Measurements from ENCODE around the gene TSPAN5. TPM values are rescaled to one million over a fixed set of nuclear protein-coding genes. Genes with fewer than 3 reads are reported as not detected.
A peak's percentile ranks its signal among the peaks of the same experiment; 100 is the strongest.
"Not testable (repeated sequence)": the region's sequence is repeated elsewhere in the genome, so short reads cannot be mapped to it uniquely, and the experiment has no call there.

Gene TSPAN5
- total and polyA plus RNA-seq, 11 donors, result 1.0 to 10.2 (median 5.6) TPM

DNA sequence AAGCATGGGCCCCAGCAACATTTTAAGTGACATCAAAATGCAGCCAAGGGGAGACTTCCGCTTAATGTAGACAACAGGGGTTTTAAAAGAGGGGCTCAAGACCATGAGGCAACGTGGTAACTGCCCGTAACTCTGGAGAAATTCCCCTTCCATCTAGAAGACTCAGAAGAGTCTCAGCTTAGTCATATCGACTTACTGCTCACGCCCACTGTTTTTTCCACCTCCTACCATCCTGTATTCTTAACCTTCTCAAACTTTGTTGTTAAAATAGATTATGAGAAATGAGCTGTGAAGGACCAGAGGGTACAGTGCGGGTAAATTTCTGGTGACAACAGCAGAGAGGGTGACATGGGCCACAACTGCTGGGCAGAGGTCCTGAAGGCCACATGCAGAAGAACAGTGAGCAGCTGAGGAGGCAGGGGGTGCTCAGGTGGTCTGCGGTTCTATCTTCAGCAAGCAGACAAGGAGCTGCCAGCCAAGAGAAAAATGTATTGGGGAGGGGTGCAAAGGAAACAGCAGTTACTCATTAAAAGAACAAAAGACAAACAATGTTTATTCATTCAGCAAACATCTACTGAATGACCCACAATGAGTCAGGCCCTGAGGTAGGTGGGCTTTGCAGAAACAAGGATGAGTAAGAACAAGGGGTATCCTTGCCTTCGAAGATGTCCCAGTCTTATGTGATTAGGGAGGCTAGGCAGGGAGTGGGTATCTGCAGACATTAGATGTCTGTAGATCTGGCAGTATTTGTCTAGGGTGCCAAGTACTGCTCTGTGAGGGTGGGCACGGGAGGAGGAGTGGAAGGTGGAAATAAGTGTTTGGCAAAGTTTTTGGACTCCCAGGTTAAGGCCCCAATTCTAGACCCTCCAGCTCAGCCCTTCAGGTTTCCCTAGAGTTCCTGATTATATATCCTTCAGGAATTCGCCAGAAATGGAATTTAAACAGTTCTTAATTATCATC lies 175.3 kb downstream of the TSPAN5 start:
- 93 to 96% (median 94%) methylated on average over 10 of the region's 10 CpGs for WGBS, 4 donors
- no peak for ATAC-seq
- no peaks in the 10 kb centered on the region for H3K27me3 ChIP-seq

DNA sequence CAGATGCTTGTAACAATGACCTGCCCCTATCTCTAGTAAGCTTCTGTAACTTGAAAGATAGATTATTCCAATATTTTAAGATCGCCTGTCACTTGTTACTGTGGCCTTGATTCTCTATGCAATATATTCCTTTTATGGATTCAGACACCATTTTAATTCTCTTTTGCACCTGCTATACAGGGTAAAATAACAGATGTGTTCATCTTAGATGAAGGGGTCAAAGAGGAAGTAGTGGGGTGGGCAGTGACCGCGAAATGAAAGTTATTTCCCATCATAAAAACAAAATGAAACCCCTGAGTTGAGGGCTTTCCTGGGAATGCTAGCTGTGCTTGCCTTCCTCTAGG lies 175.9 kb downstream of the TSPAN5 start:
- DNase-seq (no peak), ATAC-seq (no peak)
- Histone ChIP-seq H3K4me1 (no peaks in the 10 kb centered on the region), H3K9me3 (no peaks in the 10 kb centered on the region), H3K27ac (no peak overlapping the region), H3K36me3 (no peaks in the 10 kb centered on the region), H3K4me3 (no peak overlapping the region), H3K27me3 (no peaks in the 10 kb centered on the region)
- TF ChIP-seq, protein P1, sequence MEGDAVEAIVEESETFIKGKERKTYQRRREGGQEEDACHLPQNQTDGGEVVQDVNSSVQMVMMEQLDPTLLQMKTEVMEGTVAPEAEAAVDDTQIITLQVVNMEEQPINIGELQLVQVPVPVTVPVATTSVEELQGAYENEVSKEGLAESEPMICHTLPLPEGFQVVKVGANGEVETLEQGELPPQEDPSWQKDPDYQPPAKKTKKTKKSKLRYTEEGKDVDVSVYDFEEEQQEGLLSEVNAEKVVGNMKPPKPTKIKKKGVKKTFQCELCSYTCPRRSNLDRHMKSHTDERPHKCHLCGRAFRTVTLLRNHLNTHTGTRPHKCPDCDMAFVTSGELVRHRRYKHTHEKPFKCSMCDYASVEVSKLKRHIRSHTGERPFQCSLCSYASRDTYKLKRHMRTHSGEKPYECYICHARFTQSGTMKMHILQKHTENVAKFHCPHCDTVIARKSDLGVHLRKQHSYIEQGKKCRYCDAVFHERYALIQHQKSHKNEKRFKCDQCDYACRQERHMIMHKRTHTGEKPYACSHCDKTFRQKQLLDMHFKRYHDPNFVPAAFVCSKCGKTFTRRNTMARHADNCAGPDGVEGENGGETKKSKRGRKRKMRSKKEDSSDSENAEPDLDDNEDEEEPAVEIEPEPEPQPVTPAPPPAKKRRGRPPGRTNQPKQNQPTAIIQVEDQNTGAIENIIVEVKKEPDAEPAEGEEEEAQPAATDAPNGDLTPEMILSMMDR (IDR thresholded peaks at IDR 0.05), result no peak
- WGBS, 4 donors, result 80 to 87% (median 87%) methylated on average over 3 of the region's 3 CpGs
- intact Hi-C loops (cut with DNase I), result no loop called here

More for the DNA sequence above, 175.3 kb downstream of the TSPAN5 start:
- DNase-seq, result no peak
- intact Hi-C loops (cut with DNase I), result no loop called here
- Histone ChIP-seq H3K27ac (no peak overlapping the region), H3K4me3 (no peak overlapping the region), H3K4me1 (no peaks in the 10 kb centered on the region), H3K36me3 (no peaks in the 10 kb centered on the region), H3K9me3 (no peaks in the 10 kb centered on the region)
- TF ChIP-seq POLR2A (IDR thresholded peaks at IDR 0.05), result no peak
- TF ChIP-seq, protein P1 (IDR thresholded peaks at IDR 0.05), result no peak

DNA sequence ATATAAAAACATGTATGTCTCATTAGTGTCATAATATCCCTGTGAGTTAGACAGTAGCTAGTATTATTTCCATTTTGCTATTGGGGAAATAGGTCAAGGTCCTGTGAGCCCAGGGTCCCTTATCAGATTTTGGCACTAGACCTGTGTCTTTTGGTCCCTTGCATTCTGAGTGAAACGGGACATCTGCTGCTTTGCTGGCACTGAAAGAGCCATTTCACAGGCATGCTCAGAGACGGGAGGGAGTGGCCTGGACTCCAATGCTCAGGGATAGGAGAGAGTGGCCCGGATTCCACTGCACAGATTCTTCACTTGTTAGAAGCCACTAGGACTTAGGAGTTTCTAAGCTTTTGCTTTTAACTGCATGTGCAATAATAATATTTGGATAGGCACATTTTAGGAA lies 177.2 kb downstream of the TSPAN5 start:
- intact Hi-C loops (cut with DNase I), result no loop called here
- Histone ChIP-seq H3K4me1 (no peaks in the 10 kb centered on the region), H3K4me3 (no peak overlapping the region), H3K9me3 (no peaks in the 10 kb centered on the region), H3K27me3 (no peaks in the 10 kb centered on the region), H3K36me3 (no peaks in the 10 kb centered on the region), H3K27ac (no peak overlapping the region)
- peak in 1 of 5 donors; percentile 33 for DNase-seq
- ATAC-seq, result peak in 2 of 4 donors; percentile 59 to 74
- TF ChIP-seq POLR2A (IDR thresholded peaks at IDR 0.05), result no peak
- TF ChIP-seq, protein P1 (IDR thresholded peaks at IDR 0.05), result no peak
- 43 to 52% (median 46%) methylated on average over 3 of the region's 3 CpGs for WGBS, 4 donors

DNA sequence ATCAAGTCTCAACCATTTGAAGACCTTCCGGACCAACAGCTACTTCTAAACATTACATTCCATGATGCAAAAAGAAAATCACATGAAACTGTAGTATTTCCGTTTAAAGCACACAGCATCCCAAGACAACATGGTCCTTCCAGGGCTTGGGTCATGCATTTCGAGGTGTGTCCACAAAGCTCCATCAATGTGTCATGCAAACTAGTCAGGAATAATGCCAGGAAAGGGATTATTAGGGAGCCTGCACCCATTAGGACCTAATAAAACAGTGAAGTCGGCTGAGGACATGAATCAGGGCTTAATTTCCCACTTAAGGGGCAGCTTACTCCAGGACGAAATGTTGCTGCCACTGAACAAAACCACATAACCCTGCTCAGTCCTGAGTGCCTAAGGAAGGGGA lies 177.9 kb downstream of the TSPAN5 start:
- peaks cover 0 to 5% (median 0%) of the 10 kb centered on the region in 9 donors for H3K36me3 ChIP-seq
- no peak for DNase-seq
- H3K4me3 ChIP-seq, result no peak overlapping the region
- TF ChIP-seq, protein P1 (IDR thresholded peaks at IDR 0.05), result no peak
- no peak for TF ChIP-seq POLR2A (IDR thresholded peaks at IDR 0.05)
- no peaks in the 10 kb centered on the region for H3K4me1 ChIP-seq
- H3K27ac ChIP-seq, result no peak overlapping the region
- H3K27me3 ChIP-seq, result no peaks in the 10 kb centered on the region
- no peaks in the 10 kb centered on the region for H3K9me3 ChIP-seq
- no peak for ATAC-seq
- intact Hi-C loops (cut with DNase I), result no loop called here
- 87 to 95% (median 90%) methylated on average over 5 of the region's 5 CpGs for WGBS, 4 donors

DNA sequence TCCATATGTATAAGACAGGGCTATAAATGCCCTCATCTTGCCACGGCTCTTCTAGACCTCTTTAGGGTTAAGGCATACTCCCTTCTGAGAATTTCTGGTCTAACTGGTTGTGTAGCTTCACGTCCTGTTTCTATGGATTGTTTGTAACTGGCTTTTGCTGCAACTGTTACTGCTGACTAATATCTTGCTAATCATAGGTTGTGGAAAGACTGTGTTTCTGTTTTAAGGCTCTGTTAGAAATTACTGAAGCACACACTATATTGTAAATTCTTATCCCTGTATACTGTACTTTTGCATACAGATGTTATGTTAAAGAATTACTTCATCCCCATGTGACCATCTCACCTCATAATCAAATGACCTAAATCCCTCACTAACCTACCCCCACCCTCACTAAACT lies 178.8 kb downstream of the TSPAN5 start:
- H3K36me3 ChIP-seq, H3K4me3 ChIP-seq, DNase-seq, H3K27ac ChIP-seq, H3K4me1 ChIP-seq, H3K9me3 ChIP-seq, H3K27me3 ChIP-seq, ATAC-seq: not testable (repeated sequence)
- intact Hi-C loops (cut with DNase I), result loop anchor here in 1 of 10 donors (10.0 kb wide), 1 partner anchor 455 kb away; no protein-coding TSS in a partner anchor
- WGBS, 4 donors, result 89 to 100% (median 91%) methylated on average over 2 of the region's 2 CpGs

Data from heart left ventricle (tissue), 16 donors.